ENCODE data around the gene MRPL43. TPM values are rescaled to one million over a fixed set of nuclear protein-coding genes. Genes with fewer than 3 reads are reported as not detected.
"Not testable (repeated sequence)": the region's sequence is repeated elsewhere in the genome, so short reads cannot be mapped to it uniquely, and the experiment has no call there.

Gene MRPL43
- 10 to 100 TPM; 56.3 to 58.1 TPM for total RNA-seq

- peak within 1 kb of the TSS; percentile 91 for H3K27ac Mint-ChIP-seq
- no peaks in the 10 kb centered on the region for H3K27me3 Mint-ChIP-seq
- no peaks in the 10 kb centered on the region for H3K9me3 Mint-ChIP-seq
- peak; percentile 85 for DNase-seq
- H3K4me3 Mint-ChIP-seq, result peak within 1 kb of the TSS; percentile 97
- H3K4me1 Mint-ChIP-seq, result peaks cover 22% of the 10 kb centered on the region
- H3K36me3 Mint-ChIP-seq, result peaks cover 36% of the 10 kb centered on the region
Measured at GRCh38 chr10:100986952-100987684, at the start of gene MRPL43, which contains the start of gene TWNK. Gene MRPL43 (minus strand): TSS chr10:100987497. CDS start chr10:100987443, 54 bp downstream. Gene TWNK (plus strand): TSS chr10:100987543. CDS start chr10:100988211, 668 bp downstream.

GRCh38 chr10:101036726-101037125 lies 49.4 kb upstream of the MRPL43 start:
- Mint-ChIP-seq H3K27ac (no peak overlapping the region), H3K27me3 (no peaks in the 10 kb centered on the region), H3K9me3 (no peaks in the 10 kb centered on the region), H3K4me1 (peaks cover 22% of the 10 kb centered on the region), H3K4me3 (no peak overlapping the region), H3K36me3 (peaks cover 4% of the 10 kb centered on the region)
- no peak for DNase-seq

GRCh38 chr10:101035916-101036702 lies 48.8 kb upstream of the MRPL43 start:
- H3K4me3 Mint-ChIP-seq, result no peak overlapping the region
- no peaks in the 10 kb centered on the region for H3K27me3 Mint-ChIP-seq
- no peaks in the 10 kb centered on the region for H3K9me3 Mint-ChIP-seq
- no peak overlapping the region for H3K27ac Mint-ChIP-seq
- H3K36me3 Mint-ChIP-seq, result peaks cover 4% of the 10 kb centered on the region
- H3K4me1 Mint-ChIP-seq, result peaks cover 23% of the 10 kb centered on the region
- no peak for DNase-seq

GRCh38 chr10:101035314-101035713 lies 48.0 kb upstream of the MRPL43 start:
- no peaks in the 10 kb centered on the region for H3K27me3 Mint-ChIP-seq
- H3K4me1 Mint-ChIP-seq, result peaks cover 24% of the 10 kb centered on the region
- no peak overlapping the region for H3K27ac Mint-ChIP-seq
- no peak for DNase-seq
- no peak overlapping the region for H3K4me3 Mint-ChIP-seq
- no peaks in the 10 kb centered on the region for H3K9me3 Mint-ChIP-seq
- H3K36me3 Mint-ChIP-seq, result peaks cover 4% of the 10 kb centered on the region

- not testable (repeated sequence) for H3K4me3 Mint-ChIP-seq, DNase-seq, H3K36me3 Mint-ChIP-seq, H3K9me3 Mint-ChIP-seq, H3K27me3 Mint-ChIP-seq, H3K27ac Mint-ChIP-seq
- peaks cover 24% of the 10 kb centered on the region for H3K4me1 Mint-ChIP-seq
Measured at GRCh38 chr10:101034404-101034803, 47.1 kb upstream of the MRPL43 start.

- Mint-ChIP-seq H3K36me3 (peaks cover 4% of the 10 kb centered on the region), H3K9me3 (no peaks in the 10 kb centered on the region), H3K27me3 (no peaks in the 10 kb centered on the region), H3K27ac (no peak overlapping the region), H3K4me3 (peak overlapping the region; percentile 40), H3K4me1 (peaks cover 24% of the 10 kb centered on the region)
- DNase-seq, result no peak
Measured at GRCh38 chr10:101033276-101033675, 46.0 kb upstream of the MRPL43 start.

GRCh38 chr10:101032637-101033224 lies 45.4 kb upstream of the MRPL43 start:
- Mint-ChIP-seq H3K9me3 (no peaks in the 10 kb centered on the region), H3K4me3 (peak overlapping the region; percentile 74), H3K27me3 (no peaks in the 10 kb centered on the region), H3K36me3 (no peaks in the 10 kb centered on the region), H3K27ac (peak overlapping the region; percentile 80), H3K4me1 (peaks cover 24% of the 10 kb centered on the region)
- peak; percentile 73 for DNase-seq

- Mint-ChIP-seq H3K36me3 (no peaks in the 10 kb centered on the region), H3K4me1 (peaks cover 24% of the 10 kb centered on the region), H3K27ac (peak overlapping the region; percentile 84), H3K9me3 (no peaks in the 10 kb centered on the region), H3K4me3 (peak overlapping the region; percentile 74), H3K27me3 (no peaks in the 10 kb centered on the region)
- DNase-seq, result peak; percentile 76
Measured at GRCh38 chr10:101031796-101032636, 44.7 kb upstream of the MRPL43 start.

GRCh38 chr10:101031128-101031795 lies 44.0 kb upstream of the MRPL43 start, which contains the start of the genes PDZD7 and SFXN3:
Gene PDZD7 (minus strand): TSS chr10:101031129. CDS start chr10:101030219, 910 bp downstream.
Gene SFXN3 (plus strand): TSS chr10:101031234. CDS start chr10:101034695, 3,461 bp downstream.
- peak; percentile 97 for DNase-seq
- peaks cover 24% of the 10 kb centered on the region for H3K4me1 Mint-ChIP-seq
- H3K27me3 Mint-ChIP-seq, result no peaks in the 10 kb centered on the region
- H3K4me3 Mint-ChIP-seq, result peak within 1 kb of the TSS; percentile 74
- H3K27ac Mint-ChIP-seq, result peak within 1 kb of the TSS; percentile 84
- no peaks in the 10 kb centered on the region for H3K36me3 Mint-ChIP-seq
- no peaks in the 10 kb centered on the region for H3K9me3 Mint-ChIP-seq

GRCh38 chr10:101030496-101031127 lies 43.3 kb upstream of the MRPL43 start:
- H3K36me3 Mint-ChIP-seq, result no peaks in the 10 kb centered on the region
- no peak overlapping the region for H3K27ac Mint-ChIP-seq
- H3K9me3 Mint-ChIP-seq, result no peaks in the 10 kb centered on the region
- peak overlapping the region; percentile 74 for H3K4me3 Mint-ChIP-seq
- DNase-seq, result no peak
- peaks cover 24% of the 10 kb centered on the region for H3K4me1 Mint-ChIP-seq
- no peaks in the 10 kb centered on the region for H3K27me3 Mint-ChIP-seq

GRCh38 chr10:101029520-101030295 lies 42.4 kb upstream of the MRPL43 start:
- H3K27me3 Mint-ChIP-seq, result no peaks in the 10 kb centered on the region
- H3K36me3 Mint-ChIP-seq, result no peaks in the 10 kb centered on the region
- no peak overlapping the region for H3K27ac Mint-ChIP-seq
- no peaks in the 10 kb centered on the region for H3K9me3 Mint-ChIP-seq
- no peak for DNase-seq
- H3K4me3 Mint-ChIP-seq, result no peak overlapping the region
- peaks cover 24% of the 10 kb centered on the region for H3K4me1 Mint-ChIP-seq

- H3K27ac Mint-ChIP-seq, result no peak overlapping the region
- no peak overlapping the region for H3K4me3 Mint-ChIP-seq
- no peak for DNase-seq
- peaks cover 22% of the 10 kb centered on the region for H3K4me1 Mint-ChIP-seq
- no peaks in the 10 kb centered on the region for H3K9me3 Mint-ChIP-seq
- H3K27me3 Mint-ChIP-seq, result no peaks in the 10 kb centered on the region
- no peaks in the 10 kb centered on the region for H3K36me3 Mint-ChIP-seq
Measured at GRCh38 chr10:101028446-101029337, 41.4 kb upstream of the MRPL43 start.

Data from activated naive CD8-positive, alpha-beta T cell treated with anti-CD3 and anti-CD28 coated beads for 36 hours (primary cell).